Vagina (tissue), 2 donors: ENCODE data around the gene FABP2.
"Not testable (repeated sequence)": the region's sequence is repeated elsewhere in the genome, so short reads cannot be mapped to it uniquely, and the experiment has no call there.

Source experiments
- POLR2A ChIP-seq, 2 donors: fragments of 450-650 bp; IDR thresholded peaks; one replicate each; pipeline ENCODE4 v1.6.1; 2017; ENCODE audit warnings: antibody characterized with exemption in 2 of 2, mild to moderate bottlenecking in 2 of 2, moderate library complexity in 2 of 2
- POLR2AphosphoS5 ChIP-seq, 2 donors: sonication (generic); formaldehyde crosslinking; IDR thresholded peaks; one replicate each; pipeline ENCODE4 v1.9.0; 2017; ENCODE audit warnings: antibody characterized with exemption in 2 of 2, mild to moderate bottlenecking in 2 of 2, low read depth in 1 of 2; ENCODE audit not compliant: insufficient read depth in 1 of 2
- TF ChIP-seq, protein P1 (sequence below), 3 experiments: fragments of 450-650 bp in 2 of 3; fragments of 200-600 bp in 1 of 3; sonication (generic) in 1 of 3; IDR thresholded peaks; one replicate each; pipeline ENCODE4 v1.5.1; 2017 to 2019; ENCODE audit warnings: antibody characterized with exemption in 3 of 3, mild to moderate bottlenecking in 2 of 3, moderate library complexity in 2 of 3

DNA sequence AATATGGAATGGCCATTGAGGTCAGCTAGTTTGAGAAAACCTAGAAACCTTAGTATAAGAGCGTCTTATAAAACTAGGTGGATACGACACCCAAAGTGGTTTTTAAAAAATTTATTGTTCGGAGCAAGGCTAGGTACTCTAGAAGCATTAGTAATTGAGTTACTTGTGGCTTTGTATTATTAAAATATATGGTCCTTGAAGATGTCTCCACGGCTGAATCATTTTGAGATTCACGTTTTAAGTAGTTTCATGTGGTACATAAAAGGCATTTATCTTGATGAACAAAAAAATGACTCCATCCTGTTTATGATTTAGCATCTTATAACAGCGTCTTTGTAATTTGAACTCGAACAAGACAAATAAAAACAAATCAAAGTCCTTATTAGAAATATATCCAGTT lies 44.9 kb upstream of the FABP2 start:
- TF ChIP-seq, protein P1, sequence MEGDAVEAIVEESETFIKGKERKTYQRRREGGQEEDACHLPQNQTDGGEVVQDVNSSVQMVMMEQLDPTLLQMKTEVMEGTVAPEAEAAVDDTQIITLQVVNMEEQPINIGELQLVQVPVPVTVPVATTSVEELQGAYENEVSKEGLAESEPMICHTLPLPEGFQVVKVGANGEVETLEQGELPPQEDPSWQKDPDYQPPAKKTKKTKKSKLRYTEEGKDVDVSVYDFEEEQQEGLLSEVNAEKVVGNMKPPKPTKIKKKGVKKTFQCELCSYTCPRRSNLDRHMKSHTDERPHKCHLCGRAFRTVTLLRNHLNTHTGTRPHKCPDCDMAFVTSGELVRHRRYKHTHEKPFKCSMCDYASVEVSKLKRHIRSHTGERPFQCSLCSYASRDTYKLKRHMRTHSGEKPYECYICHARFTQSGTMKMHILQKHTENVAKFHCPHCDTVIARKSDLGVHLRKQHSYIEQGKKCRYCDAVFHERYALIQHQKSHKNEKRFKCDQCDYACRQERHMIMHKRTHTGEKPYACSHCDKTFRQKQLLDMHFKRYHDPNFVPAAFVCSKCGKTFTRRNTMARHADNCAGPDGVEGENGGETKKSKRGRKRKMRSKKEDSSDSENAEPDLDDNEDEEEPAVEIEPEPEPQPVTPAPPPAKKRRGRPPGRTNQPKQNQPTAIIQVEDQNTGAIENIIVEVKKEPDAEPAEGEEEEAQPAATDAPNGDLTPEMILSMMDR (IDR thresholded peaks at IDR 0.05), result not testable (repeated sequence)
- TF ChIP-seq POLR2A (IDR thresholded peaks at IDR 0.05); POLR2AphosphoS5 (IDR thresholded peaks at IDR 0.05; ENCODE audit: insufficient read depth in 1 of 2, low read depth in 1 of 2): not testable (repeated sequence)
